Effector memory CD8-positive, alpha-beta T cell (primary cell): ENCODE measurements around the gene NMT1.

Source experiments
- ATAC-seq: fragments of 150-1000 bp; cut with Tn5 transposase; replicated peaks from 2 replicates; pipeline ENCODE4 v1.10.0; 2021; ENCODE audit warnings: mild to moderate bottlenecking, moderate library complexity
- DNase-seq, 3 experiments: peaks; one replicate each; pipeline ENCODE4 v3.0.0; 2021
- H3K27ac Mint-ChIP-seq, 2 donors: one replicate each; pipeline ENCODE4 v1.8.0; 2022; ENCODE audit warnings: mild to moderate bottlenecking in 2 of 2, mixed read lengths in 2 of 2, moderate library complexity in 2 of 2
- H3K27me3 Mint-ChIP-seq, 2 donors: one replicate each; pipeline ENCODE4 v1.8.0; 2022; ENCODE audit warnings: mixed read lengths in 2 of 2
- H3K36me3 Mint-ChIP-seq: one replicate; pipeline ENCODE4 v1.8.0; 2022; ENCODE audit warnings: mild to moderate bottlenecking, moderate library complexity, mixed read lengths; ENCODE audit not compliant: insufficient read depth
- H3K4me1 Mint-ChIP-seq, 2 donors: one replicate each; pipeline ENCODE4 v1.8.0; 2022; ENCODE audit warnings: low read depth in 2 of 2, mixed read lengths in 2 of 2
- H3K4me3 Mint-ChIP-seq, 2 donors: one replicate each; pipeline ENCODE4 v1.8.0; 2022; ENCODE audit warnings: mild to moderate bottlenecking in 2 of 2, mixed read lengths in 2 of 2, moderate library complexity in 2 of 2
- H3K9me3 Mint-ChIP-seq, 2 donors: one replicate each; pipeline ENCODE4 v1.8.0; 2022; ENCODE audit warnings: mixed read lengths in 2 of 2

NMT1 gene

GRCh38 chr17:45107293-45108010, 46.3 kb downstream of the NMT1 start:
- no peaks in the 10 kb centered on the region for H3K9me3 Mint-ChIP-seq
- no peak for DNase-seq
- H3K27me3 Mint-ChIP-seq, result no peaks in the 10 kb centered on the region
- peaks cover 41% of the 10 kb centered on the region for H3K36me3 Mint-ChIP-seq
- no peak overlapping the region for H3K4me3 Mint-ChIP-seq
- H3K4me1 Mint-ChIP-seq, result no peaks in the 10 kb centered on the region
- no peak for ATAC-seq
- no peak overlapping the region for H3K27ac Mint-ChIP-seq

- no peaks in the 10 kb centered on the region for H3K9me3 Mint-ChIP-seq
- H3K4me3 Mint-ChIP-seq, result no peak overlapping the region
- H3K36me3 Mint-ChIP-seq, result peaks cover 36% of the 10 kb centered on the region
- H3K27me3 Mint-ChIP-seq, result no peaks in the 10 kb centered on the region
- ATAC-seq, result no peak
- peak overlapping the region in 1 of 2 donors; percentile 38 for H3K27ac Mint-ChIP-seq
- H3K4me1 Mint-ChIP-seq, result no peaks in the 10 kb centered on the region
- DNase-seq, result no peak
These were observed 46.9 kb downstream of the NMT1 start for GRCh38 chr17:45108051-45108450.

GRCh38 chr17:45108595-45109521, 47.7 kb downstream of the NMT1 start:
- H3K9me3 Mint-ChIP-seq, result no peaks in the 10 kb centered on the region
- peaks cover 31% of the 10 kb centered on the region for H3K36me3 Mint-ChIP-seq
- H3K4me1 Mint-ChIP-seq, result no peaks in the 10 kb centered on the region
- no peak overlapping the region for H3K4me3 Mint-ChIP-seq
- DNase-seq (no peak), ATAC-seq (no peak)
- peak overlapping the region; percentile 38 to 53 for H3K27ac Mint-ChIP-seq
- no peaks in the 10 kb centered on the region for H3K27me3 Mint-ChIP-seq

- Mint-ChIP-seq H3K4me1 (no peaks in the 10 kb centered on the region), H3K9me3 (no peaks in the 10 kb centered on the region), H3K36me3 (peaks cover 16% of the 10 kb centered on the region), H3K4me3 (no peak overlapping the region), H3K27me3 (peaks cover 0 to 3% of the 10 kb centered on the region in 2 donors), H3K27ac (peak overlapping the region in 1 of 2 donors; percentile 35)
- ATAC-seq, result no peak
- DNase-seq, result no peak
These were observed 49.8 kb downstream of the NMT1 start for GRCh38 chr17:45110676-45111611.

GRCh38 chr17:45111850-45112249, 50.7 kb downstream of the NMT1 start:
- Mint-ChIP-seq H3K27ac (peak overlapping the region in 1 of 2 donors; percentile 35), H3K9me3 (no peaks in the 10 kb centered on the region), H3K36me3 (peaks cover 12% of the 10 kb centered on the region), H3K4me3 (no peak overlapping the region), H3K4me1 (no peaks in the 10 kb centered on the region), H3K27me3 (peaks cover 0 to 9% of the 10 kb centered on the region in 2 donors)
- ATAC-seq (no peak), DNase-seq (no peak)

- Mint-ChIP-seq H3K4me1 (no peaks in the 10 kb centered on the region), H3K9me3 (no peaks in the 10 kb centered on the region), H3K27me3 (peaks cover 0 to 9% of the 10 kb centered on the region in 2 donors), H3K36me3 (peaks cover 8% of the 10 kb centered on the region), H3K4me3 (no peak overlapping the region), H3K27ac (peak overlapping the region in 1 of 2 donors; percentile 46)
- ATAC-seq (no peak), DNase-seq (no peak)
These were observed 51.7 kb downstream of the NMT1 start for GRCh38 chr17:45112559-45113423.

- Mint-ChIP-seq H3K4me1 (no peaks in the 10 kb centered on the region), H3K27ac (peak overlapping the region in 1 of 2 donors; percentile 46), H3K4me3 (no peak overlapping the region), H3K27me3 (peaks cover 0 to 9% of the 10 kb centered on the region in 2 donors), H3K36me3 (peaks cover 4% of the 10 kb centered on the region), H3K9me3 (no peaks in the 10 kb centered on the region)
- DNase-seq (no peak), ATAC-seq (no peak)
These were observed 52.3 kb downstream of the NMT1 start for GRCh38 chr17:45113424-45113754.

- H3K27me3 Mint-ChIP-seq, result peaks cover 0 to 9% of the 10 kb centered on the region in 2 donors
- H3K36me3 Mint-ChIP-seq, result peaks cover 3% of the 10 kb centered on the region
- H3K9me3 Mint-ChIP-seq, result no peaks in the 10 kb centered on the region
- DNase-seq (no peak), ATAC-seq (no peak)
- no peak overlapping the region for H3K27ac Mint-ChIP-seq
- H3K4me1 Mint-ChIP-seq, result no peaks in the 10 kb centered on the region
- no peak overlapping the region for H3K4me3 Mint-ChIP-seq
These were observed 53.2 kb downstream of the NMT1 start for GRCh38 chr17:45114117-45114932.

- H3K27ac Mint-ChIP-seq, result no peak overlapping the region
- H3K4me1 Mint-ChIP-seq, result no peaks in the 10 kb centered on the region
- no peak overlapping the region for H3K4me3 Mint-ChIP-seq
- DNase-seq, result no peak
- H3K36me3 Mint-ChIP-seq, result peaks cover 3% of the 10 kb centered on the region
- no peaks in the 10 kb centered on the region for H3K9me3 Mint-ChIP-seq
- H3K27me3 Mint-ChIP-seq, result peaks cover 0 to 9% of the 10 kb centered on the region in 2 donors
- ATAC-seq, result no peak
These were observed 54.0 kb downstream of the NMT1 start for GRCh38 chr17:45115015-45115625.

GRCh38 chr17:45115871-45116270, 54.8 kb downstream of the NMT1 start:
- Mint-ChIP-seq H3K4me1 (no peaks in the 10 kb centered on the region), H3K27me3 (peaks cover 0 to 9% of the 10 kb centered on the region in 2 donors), H3K4me3 (no peak overlapping the region), H3K9me3 (no peaks in the 10 kb centered on the region), H3K27ac (peak overlapping the region in 1 of 2 donors; percentile 39), H3K36me3 (peaks cover 3% of the 10 kb centered on the region)
- ATAC-seq (no peak), DNase-seq (no peak)

- no peak for DNase-seq
- ATAC-seq, result no peak
- Mint-ChIP-seq H3K4me1 (no peaks in the 10 kb centered on the region), H3K36me3 (peaks cover 3% of the 10 kb centered on the region), H3K27ac (peak overlapping the region; percentile 39 to 57), H3K4me3 (no peak overlapping the region), H3K27me3 (peaks cover 0 to 14% of the 10 kb centered on the region in 2 donors), H3K9me3 (no peaks in the 10 kb centered on the region)
These were observed 55.4 kb downstream of the NMT1 start for GRCh38 chr17:45116434-45117016.
